HepG2 (cell line): ENCODE measurements around the gene CFAP99. TPM values are rescaled to one million over a fixed set of nuclear protein-coding genes. Genes with fewer than 3 reads are reported as not detected.

Source experiments
- ZNF138 ChIP-seq: sonication (generic); formaldehyde crosslinking; IDR thresholded peaks from 2 replicates; pipeline ENCODE4 v1.5.0; 2020; ENCODE audit warnings: mild to moderate bottlenecking, low read depth, missing genetic modification reagents
- ZNF556 ChIP-seq: sonication (generic); formaldehyde crosslinking; IDR thresholded peaks from 2 replicates; pipeline ENCODE4 v1.4.0; 2020; ENCODE audit warnings: mild to moderate bottlenecking, missing genetic modification reagents, borderline replicate concordance
- ZNF7 ChIP-seq: IDR thresholded peaks from 2 replicates; pipeline ENCODE4 v1.6.1; 2016; ENCODE audit warnings: missing biosample characterization, missing genetic modification reagents
- polyA plus RNA-seq, 8 experiments: library from polyadenylated mRNA; depleted of rRNA in 3 of 8; stranded (reverse) in 7 of 8; unstranded in 1 of 8; fragments of >200 nt; fragmentation: Illumina TruSeq in 4 of 8; extraction: Trizol in 4 of 8; gene quantifications; 2 replicates each; pipeline versions ENCODE4 v1.2.1 to v1.2.3, GENCODE V29; 2011 to 2016; ENCODE audit warnings: low read depth in 4 of 8, missing spikeins in 1 of 8, mixed read lengths in 1 of 8; ENCODE audit not compliant: insufficient read depth in 1 of 8
- total RNA-seq, 5 experiments: library from RNA; depleted of rRNA; stranded (reverse); fragments of >200 nt; fragmentation: Illumina TruSeq; extraction: Trizol; gene quantifications; 2 replicates each; pipeline ENCODE4 v1.2.3, GENCODE V29; 2016; ENCODE audit warnings: low read depth in 1 of 5
- TF ChIP-seq, protein P1 (sequence below), 2 experiments: fragments of 450-650 bp in 1 of 2; sonication (generic) in 1 of 2; formaldehyde crosslinking in 1 of 2; IDR thresholded peaks; 2 replicates each; pipeline versions ENCODE4 v1.6.1 to v1.8.0; 2016 to 2022; ENCODE audit warnings: antibody characterized with exemption in 1 of 2, mild to moderate bottlenecking in 1 of 2, missing genetic modification reagents in 1 of 2
- TF ChIP-seq, protein P2 (sequence below): sonication (generic); formaldehyde crosslinking; IDR thresholded peaks from 2 replicates; pipeline ENCODE4 v1.9.0; 2021; ENCODE audit warnings: mild to moderate bottlenecking, missing genetic modification reagents
- TF ChIP-seq, protein P3 (sequence below): sonication (generic); formaldehyde crosslinking; IDR thresholded peaks from 2 replicates; pipeline ENCODE4 v1.8.1; 2023; ENCODE audit warnings: mild to moderate bottlenecking, missing genetic modification reagents
- TF ChIP-seq, protein P4 (sequence below): sonication (generic); formaldehyde crosslinking; IDR thresholded peaks from 2 replicates; pipeline ENCODE4 v1.8.0; 2022; ENCODE audit warnings: missing genetic modification reagents, mild to moderate bottlenecking, inconsistent platforms, borderline replicate concordance

CFAP99 gene
- total and polyA plus RNA-seq, 2 of the 13 experiments (the other 11 are each of a cell fraction or from before 2014, with no cell fraction given), result not detected

DNA sequence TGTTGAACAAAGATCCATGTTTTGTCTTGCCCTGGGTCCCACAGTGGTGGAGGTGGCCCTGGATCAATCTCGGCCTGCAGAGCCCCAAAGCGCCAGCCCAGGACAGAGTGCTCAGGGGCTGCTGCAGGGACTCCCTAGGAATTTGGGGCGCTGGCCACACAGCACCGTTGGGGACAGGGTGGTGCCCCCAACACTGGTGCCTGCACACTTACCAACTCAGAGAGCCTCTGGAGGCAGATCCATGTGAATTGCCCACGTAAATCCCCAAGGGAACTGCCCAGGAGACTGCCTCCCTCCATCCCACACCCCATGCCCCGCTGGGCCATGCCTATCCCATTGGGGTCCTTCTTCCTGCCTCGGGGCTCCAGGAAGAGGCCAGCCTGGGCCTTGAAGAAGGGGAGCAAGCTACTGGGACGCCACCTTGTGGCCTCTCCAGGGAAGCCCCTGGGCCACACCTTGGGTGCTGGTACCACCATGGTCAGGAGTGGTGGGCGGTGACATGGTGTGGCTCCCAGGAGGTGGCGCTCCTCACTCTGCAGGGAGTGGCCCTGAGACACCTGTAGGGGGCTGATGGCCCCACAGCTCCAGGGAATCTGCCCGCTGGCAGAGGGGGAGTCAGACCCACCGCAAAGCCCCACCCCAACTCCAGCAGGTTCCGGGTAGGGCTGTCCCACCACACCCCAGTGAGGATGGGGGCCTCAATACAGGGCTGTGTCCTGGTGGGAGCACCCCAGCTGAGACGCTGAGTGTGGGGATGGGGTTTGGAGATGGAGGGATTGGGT is 22.8 kb downstream of the CFAP99 start (continued):
- TF ChIP-seq, protein P1, sequence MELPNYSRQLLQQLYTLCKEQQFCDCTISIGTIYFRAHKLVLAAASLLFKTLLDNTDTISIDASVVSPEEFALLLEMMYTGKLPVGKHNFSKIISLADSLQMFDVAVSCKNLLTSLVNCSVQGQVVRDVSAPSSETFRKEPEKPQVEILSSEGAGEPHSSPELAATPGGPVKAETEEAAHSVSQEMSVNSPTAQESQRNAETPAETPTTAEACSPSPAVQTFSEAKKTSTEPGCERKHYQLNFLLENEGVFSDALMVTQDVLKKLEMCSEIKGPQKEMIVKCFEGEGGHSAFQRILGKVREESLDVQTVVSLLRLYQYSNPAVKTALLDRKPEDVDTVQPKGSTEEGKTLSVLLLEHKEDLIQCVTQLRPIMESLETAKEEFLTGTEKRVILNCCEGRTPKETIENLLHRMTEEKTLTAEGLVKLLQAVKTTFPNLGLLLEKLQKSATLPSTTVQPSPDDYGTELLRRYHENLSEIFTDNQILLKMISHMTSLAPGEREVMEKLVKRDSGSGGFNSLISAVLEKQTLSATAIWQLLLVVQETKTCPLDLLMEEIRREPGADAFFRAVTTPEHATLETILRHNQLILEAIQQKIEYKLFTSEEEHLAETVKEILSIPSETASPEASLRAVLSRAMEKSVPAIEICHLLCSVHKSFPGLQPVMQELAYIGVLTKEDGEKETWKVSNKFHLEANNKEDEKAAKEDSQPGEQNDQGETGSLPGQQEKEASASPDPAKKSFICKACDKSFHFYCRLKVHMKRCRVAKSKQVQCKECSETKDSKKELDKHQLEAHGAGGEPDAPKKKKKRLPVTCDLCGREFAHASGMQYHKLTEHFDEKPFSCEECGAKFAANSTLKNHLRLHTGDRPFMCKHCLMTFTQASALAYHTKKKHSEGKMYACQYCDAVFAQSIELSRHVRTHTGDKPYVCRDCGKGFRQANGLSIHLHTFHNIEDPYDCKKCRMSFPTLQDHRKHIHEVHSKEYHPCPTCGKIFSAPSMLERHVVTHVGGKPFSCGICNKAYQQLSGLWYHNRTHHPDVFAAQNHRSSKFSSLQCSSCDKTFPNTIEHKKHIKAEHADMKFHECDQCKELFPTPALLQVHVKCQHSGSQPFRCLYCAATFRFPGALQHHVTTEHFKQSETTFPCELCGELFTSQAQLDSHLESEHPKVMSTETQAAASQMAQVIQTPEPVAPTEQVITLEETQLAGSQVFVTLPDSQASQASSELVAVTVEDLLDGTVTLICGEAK (IDR thresholded peaks at IDR 0.05), result no peak
- TF ChIP-seq, protein P1 (CRISPR knock-in tag; IDR thresholded peaks at IDR 0.05), result no peak
- TF ChIP-seq, protein P2, sequence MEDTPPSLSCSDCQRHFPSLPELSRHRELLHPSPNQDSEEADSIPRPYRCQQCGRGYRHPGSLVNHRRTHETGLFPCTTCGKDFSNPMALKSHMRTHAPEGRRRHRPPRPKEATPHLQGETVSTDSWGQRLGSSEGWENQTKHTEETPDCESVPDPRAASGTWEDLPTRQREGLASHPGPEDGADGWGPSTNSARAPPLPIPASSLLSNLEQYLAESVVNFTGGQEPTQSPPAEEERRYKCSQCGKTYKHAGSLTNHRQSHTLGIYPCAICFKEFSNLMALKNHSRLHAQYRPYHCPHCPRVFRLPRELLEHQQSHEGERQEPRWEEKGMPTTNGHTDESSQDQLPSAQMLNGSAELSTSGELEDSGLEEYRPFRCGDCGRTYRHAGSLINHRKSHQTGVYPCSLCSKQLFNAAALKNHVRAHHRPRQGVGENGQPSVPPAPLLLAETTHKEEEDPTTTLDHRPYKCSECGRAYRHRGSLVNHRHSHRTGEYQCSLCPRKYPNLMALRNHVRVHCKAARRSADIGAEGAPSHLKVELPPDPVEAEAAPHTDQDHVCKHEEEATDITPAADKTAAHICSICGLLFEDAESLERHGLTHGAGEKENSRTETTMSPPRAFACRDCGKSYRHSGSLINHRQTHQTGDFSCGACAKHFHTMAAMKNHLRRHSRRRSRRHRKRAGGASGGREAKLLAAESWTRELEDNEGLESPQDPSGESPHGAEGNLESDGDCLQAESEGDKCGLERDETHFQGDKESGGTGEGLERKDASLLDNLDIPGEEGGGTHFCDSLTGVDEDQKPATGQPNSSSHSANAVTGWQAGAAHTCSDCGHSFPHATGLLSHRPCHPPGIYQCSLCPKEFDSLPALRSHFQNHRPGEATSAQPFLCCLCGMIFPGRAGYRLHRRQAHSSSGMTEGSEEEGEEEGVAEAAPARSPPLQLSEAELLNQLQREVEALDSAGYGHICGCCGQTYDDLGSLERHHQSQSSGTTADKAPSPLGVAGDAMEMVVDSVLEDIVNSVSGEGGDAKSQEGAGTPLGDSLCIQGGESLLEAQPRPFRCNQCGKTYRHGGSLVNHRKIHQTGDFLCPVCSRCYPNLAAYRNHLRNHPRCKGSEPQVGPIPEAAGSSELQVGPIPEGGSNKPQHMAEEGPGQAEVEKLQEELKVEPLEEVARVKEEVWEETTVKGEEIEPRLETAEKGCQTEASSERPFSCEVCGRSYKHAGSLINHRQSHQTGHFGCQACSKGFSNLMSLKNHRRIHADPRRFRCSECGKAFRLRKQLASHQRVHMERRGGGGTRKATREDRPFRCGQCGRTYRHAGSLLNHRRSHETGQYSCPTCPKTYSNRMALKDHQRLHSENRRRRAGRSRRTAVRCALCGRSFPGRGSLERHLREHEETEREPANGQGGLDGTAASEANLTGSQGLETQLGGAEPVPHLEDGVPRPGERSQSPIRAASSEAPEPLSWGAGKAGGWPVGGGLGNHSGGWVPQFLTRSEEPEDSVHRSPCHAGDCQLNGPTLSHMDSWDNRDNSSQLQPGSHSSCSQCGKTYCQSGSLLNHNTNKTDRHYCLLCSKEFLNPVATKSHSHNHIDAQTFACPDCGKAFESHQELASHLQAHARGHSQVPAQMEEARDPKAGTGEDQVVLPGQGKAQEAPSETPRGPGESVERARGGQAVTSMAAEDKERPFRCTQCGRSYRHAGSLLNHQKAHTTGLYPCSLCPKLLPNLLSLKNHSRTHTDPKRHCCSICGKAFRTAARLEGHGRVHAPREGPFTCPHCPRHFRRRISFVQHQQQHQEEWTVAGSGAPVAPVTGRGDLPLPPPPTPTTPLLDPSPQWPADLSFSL (CRISPR knock-in tag), result no peak
- TF ChIP-seq, protein P3, sequence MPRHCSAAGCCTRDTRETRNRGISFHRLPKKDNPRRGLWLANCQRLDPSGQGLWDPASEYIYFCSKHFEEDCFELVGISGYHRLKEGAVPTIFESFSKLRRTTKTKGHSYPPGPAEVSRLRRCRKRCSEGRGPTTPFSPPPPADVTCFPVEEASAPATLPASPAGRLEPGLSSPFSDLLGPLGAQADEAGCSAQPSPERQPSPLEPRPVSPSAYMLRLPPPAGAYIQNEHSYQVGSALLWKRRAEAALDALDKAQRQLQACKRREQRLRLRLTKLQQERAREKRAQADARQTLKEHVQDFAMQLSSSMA, result 0 out of 2 replicates have a peak, but pooled peaks have one; percentile 45
- no peak for TF ChIP-seq ZNF138 (CRISPR knock-in tag)
- TF ChIP-seq, protein P4, sequence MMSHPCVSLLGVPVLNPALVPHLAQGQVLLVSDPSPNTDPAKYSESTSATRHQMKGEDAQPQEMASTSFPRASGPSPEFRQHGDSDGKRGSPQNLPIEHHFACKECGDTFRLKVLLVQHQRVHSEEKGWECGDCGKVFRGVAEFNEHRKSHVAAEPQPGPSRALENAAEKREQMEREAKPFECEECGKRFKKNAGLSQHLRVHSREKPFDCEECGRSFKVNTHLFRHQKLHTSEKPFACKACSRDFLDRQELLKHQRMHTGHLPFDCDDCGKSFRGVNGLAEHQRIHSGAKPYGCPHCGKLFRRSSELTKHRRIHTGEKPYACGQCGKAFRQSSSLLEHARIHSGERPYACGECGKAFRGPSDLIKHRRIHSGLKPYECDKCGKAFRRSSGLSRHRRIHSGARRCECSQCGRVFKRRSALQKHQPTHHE (CRISPR knock-in tag), result no peak
- TF ChIP-seq ZNF556 (CRISPR knock-in tag), result no peak; the same call in 1 of the 2 replicates
- TF ChIP-seq ZNF7 (CRISPR knock-in tag), result no peak
